Measurements from ENCODE around the gene TTPAL.

TTPAL gene

GRCh38 chr20:44532981-44533331, 57.3 kb downstream of the TTPAL start:
- no peak overlapping the region for H3K4me3 ChIP-seq (ENCODE audit: low read depth, low read length)

- H3K4me3 ChIP-seq (ENCODE audit: low read depth, low read length), result no peak overlapping the region
These were observed 58.3 kb downstream of the TTPAL start for GRCh38 chr20:44533928-44534327.

GRCh38 chr20:44536175-44536574, 60.5 kb downstream of the TTPAL start:
- no peak overlapping the region for H3K4me3 ChIP-seq (ENCODE audit: low read depth, low read length)

- H3K4me3 ChIP-seq (ENCODE audit: low read depth, low read length), result no peak overlapping the region
These were observed 62.3 kb downstream of the TTPAL start for GRCh38 chr20:44537993-44538392.

- H3K4me3 ChIP-seq (ENCODE audit: low read depth, low read length), result no peak overlapping the region
These were observed 65.2 kb downstream of the TTPAL start for GRCh38 chr20:44540834-44541233.

GRCh38 chr20:44541992-44542391, 66.3 kb downstream of the TTPAL start:
- H3K4me3 ChIP-seq (ENCODE audit: low read depth, low read length), result no peak overlapping the region

GRCh38 chr20:44542890-44543289, 67.2 kb downstream of the TTPAL start:
- no peak overlapping the region for H3K4me3 ChIP-seq (ENCODE audit: low read depth, low read length)

GRCh38 chr20:44543358-44543757, 67.7 kb downstream of the TTPAL start:
- no peak overlapping the region for H3K4me3 ChIP-seq (ENCODE audit: low read depth, low read length)
